SIG-M5 treated with dmso at 0.1 percent for 504 hours (cell line): ENCODE measurements around the gene CACNA1D.

Experiments used
- DNase-seq: peaks from one replicate; lab custom pipeline; 2025; ENCODE audit not compliant: unreplicated experiment; lab: John Stamatoyannopoulos, UW

The CACNA1D gene

DNA sequence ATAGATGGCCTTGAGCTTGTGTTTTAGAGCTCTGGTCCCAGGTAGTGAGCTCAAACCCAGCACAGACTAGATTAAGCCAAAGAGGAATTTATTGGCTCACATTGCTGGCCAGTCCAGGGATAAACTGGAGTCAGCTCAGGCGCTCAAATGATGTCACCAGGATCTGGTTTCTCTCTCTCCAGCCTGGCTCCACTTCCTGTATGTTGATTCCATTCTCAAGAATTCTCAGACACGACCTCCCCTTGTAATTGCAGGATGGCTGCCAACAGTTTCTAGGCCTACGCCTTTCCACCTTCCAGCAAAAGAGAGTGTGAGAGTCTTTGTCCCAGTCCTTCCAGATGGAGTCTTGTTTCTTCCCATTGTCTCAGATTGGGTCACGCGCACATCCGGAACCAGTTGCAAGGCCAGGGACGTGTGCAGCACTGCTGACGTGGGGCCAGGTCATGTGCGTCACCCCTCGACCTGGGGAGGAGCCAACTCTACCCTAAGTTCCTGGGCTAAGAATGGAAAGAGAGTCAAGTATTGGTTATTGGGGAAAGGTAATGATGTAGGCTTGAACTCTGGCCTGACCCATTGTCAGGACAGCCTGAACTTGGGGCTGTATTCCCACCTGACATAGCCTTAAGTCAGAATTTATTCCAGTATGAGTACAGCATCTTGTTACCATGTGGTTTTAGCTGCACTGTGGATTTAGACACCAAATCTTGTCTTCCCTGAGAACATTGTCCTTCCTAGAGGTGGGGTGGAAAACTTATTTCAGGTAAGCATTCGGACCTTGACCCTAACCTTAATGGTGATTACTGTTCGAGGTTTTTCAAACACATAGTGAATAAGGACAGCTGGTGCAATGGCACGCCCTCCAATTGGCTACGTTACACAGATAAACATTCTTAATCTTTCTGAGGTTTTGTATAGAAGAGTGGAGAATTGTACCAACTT lies 31.6 kb downstream of the CACNA1D start:
- DNase-seq = no peak

DNA sequence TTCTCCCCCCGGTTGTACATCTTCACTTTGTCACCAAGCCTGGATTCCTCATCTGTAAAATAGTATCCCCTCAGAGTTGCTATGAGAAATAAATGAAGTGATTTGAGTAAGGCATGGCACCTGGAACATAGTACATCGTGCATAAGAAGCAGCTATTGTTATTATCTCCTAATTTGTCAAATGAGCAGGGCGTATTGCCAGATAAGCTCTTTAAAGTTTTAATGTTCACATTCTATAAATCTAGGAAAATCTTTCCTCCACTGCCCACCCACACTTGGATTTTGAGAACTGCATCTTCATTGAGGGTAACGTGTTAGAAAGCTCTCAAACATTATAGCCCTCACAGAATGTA lies 32.3 kb downstream of the CACNA1D start:
- DNase-seq = no peak

DNA sequence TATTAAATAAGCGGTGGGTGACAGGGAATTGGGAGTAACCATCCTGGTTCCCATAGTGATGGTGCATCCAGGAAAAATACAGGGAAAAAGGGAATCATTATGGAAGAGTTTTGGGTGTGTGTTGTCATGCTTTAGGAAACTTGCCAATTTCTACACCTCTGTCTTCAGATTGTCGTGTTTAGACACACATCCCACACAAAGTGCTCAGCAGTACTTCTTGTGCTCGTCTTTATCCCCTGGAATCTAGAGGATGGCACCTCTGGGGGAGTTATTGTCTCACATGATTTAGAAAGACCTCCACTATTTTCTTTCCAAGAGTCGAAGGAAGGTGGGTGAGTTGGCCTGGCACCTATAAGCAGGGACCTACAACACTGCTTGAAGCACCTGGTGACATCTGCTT lies 35.8 kb downstream of the CACNA1D start:
- no peak for DNase-seq

DNA sequence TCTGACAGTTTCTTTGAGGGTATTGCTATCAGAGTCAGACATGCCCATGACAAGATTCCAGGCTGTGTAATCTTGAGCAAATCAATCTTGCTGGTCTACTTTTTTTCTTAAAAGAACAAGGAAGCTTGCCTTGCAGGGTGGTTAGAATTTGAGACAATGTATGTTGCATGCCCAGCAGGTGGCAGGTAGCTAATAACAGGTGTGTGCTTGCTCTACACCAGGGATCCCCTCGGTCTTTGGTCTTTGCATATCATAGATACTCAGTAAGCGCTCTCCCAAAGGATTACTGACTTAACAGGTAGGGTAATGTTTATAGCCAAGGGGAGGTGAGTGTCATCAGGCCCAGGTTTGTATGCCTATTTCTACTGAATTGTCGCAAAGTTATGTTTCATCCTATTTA lies 37.3 kb downstream of the CACNA1D start:
- no peak for DNase-seq

DNA sequence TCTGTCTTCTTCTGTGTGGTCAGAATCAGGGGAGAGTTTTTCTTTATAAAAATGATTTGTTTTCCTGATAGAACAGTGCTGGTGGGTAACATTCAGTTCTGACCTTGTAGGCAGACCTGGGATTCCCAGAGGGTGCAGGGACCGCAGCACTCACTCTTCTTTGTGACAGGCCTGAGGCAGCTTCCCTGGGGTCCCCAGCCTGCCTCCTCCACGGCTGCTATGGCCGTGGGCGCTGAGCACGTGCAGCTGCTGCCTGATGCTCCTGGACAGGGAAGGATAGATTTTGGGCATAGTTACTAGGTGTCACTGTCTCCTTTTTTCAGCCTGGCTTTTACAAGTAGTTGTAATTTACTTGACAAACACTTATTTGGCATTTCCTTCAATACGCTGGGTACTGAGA lies 39.1 kb downstream of the CACNA1D start:
- no peak for DNase-seq

DNA sequence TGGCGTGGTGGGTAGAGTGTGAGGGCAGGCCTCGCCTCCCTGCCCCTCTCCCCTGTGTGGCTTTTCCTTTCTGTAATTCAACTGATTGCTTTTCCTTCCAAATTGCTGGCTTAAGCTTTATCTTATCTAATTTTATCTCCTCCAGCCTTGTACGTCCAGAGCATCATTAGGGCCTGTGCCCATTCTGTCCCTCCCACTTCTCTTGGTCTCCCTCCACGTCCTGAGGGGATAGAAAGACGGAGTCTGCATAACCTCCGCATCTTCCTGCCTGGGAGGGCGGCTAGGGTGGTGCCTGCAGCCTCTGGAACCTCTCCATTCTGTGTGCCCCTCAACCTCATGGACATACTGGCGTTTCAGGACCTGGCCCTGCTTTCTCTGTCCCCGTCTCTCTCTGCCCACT lies 39.8 kb downstream of the CACNA1D start:
- no peak for DNase-seq

DNA sequence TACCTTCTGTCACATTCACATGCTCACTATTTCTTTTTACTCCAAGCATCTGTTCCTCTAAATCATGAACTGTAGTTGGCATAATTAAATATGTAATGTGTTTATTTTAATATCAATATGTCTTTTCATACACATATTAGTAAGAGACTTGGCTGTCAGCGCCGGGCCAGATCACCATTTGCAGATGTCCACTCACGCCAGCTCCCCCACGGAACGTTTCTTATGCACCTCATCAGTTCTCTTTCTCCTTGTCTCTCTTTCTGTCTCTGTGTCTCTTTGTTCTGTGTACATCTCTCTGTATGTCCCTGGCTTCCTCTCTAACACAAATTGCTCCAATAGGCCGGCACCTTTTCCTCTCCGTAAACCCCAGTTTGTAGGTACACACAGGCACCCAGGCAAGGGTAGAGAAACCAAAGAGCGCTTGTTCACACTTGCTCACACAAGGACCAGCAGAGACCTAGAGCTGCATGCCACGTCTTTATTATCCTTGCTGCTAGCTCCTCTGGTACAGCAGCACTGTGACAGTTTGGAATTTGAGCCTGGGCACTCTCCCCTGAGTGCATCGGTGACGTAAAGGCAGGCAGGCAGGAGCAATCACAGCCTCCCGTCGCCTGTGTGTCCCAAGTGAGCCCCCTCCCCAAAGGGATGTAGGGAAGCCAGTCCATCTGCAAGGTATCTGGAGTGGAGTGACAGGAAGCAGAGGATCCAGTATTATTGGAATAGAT lies 40.4 kb downstream of the CACNA1D start:
- no peak for DNase-seq

DNA sequence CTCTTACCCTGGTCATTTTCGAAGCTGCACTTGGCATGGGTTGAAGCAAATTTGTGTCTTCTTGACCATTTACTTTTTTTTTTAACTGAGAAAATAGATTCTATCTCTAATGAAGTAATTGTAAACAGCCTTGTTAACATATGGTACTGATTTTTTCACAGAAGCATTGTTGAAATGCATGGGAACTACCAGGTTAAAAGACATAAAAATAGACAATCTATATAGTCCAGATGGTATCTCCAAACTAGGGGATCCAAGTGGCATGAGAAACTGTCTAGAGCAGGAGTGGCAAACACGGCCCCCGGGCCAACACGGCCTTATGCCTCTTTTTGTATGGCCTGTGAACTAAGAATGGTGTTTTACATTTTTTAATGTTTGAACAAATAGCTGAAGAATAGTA lies 41.9 kb downstream of the CACNA1D start:
- no peak for DNase-seq

DNA sequence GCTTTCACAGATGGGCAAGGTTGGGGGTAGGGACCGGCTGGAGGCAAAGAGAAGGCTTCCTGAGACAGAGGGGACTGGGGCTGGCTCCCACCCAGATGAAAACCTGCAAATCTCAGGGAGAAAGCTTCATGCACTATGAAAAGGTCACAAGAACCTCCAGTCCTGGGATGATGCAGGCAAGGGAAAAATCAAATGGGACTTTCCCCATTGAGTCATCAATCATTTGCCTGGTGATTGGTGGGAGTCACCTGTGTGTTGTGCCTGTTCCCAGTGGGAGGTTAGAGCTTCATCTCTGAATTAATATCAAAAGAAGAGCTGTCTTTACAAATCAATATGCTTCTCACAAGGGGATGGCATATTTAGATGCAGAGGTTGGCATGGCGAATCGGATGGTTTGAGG lies 49.9 kb downstream of the CACNA1D start:
- DNase-seq = no peak

DNA sequence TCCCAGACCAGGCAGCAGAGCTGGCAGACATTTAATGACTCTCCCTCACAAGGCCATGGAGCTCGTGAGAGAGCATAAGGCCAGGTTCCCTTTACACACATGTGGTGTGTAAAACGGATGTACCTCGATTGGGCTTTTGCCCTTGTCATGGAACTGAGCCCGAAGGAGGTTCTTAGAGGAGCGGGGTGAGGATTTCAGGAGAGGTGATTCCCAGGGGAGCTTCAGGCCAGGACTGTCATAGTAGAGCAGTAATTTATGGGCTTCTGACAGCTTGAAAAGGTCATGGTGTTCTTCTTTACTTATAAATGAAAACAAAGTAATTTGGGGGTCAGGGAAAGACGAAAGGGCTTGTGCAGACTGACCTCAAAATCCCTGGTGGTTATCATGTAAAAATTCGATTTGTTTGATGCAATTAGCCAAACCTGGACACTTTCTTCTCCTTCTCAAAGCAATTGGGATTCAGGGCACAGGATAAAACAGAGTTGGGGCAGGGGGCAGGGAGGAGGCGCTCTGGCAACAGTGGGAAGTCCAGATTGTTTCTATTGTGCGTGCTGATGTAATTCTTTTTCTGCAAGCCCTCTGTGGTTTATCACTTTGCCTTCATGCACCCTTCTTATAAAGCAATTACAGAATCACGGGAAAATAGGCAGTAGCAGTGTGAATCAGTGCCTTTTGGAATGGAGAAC lies 51.0 kb downstream of the CACNA1D start:
- DNase-seq = no peak

DNA sequence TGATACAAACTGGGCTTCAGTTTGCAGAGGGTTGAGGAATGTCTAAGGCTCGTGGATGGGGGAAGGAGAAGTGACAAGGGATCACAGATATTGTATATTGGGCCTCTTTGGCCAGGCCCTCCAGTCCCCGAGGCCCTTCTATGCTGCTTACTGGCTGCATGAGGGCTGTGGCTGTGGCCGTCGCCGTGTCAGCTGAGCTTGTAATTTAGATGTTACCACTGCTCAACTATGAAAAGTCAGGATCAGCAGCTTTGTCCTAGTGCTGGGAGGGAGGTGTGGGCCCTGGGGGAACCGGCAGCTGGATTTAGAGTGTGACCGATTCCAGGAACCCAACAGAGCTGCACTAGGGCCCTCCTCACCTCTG lies 51.6 kb downstream of the CACNA1D start:
- DNase-seq = no peak

DNA sequence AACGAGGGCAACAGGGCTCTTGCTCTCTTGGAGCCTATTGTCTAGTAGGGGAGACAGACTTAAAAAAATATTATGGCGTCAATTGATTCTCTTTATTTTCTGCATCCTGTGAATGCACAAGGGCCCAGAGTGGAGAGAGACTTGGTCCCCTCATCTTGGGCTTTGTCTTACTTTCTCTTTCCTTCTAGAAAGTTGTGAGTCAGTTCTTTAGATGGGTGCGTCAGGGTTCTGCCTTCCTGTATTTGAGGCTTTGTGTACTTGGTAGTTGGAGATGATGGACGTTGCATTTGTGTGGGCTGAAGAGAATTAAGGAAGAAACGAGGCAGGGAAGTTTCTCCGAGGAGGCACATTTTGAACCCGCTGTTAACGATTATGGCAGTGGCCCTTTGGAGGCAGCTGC lies 52.9 kb downstream of the CACNA1D start:
- DNase-seq = no peak

DNA sequence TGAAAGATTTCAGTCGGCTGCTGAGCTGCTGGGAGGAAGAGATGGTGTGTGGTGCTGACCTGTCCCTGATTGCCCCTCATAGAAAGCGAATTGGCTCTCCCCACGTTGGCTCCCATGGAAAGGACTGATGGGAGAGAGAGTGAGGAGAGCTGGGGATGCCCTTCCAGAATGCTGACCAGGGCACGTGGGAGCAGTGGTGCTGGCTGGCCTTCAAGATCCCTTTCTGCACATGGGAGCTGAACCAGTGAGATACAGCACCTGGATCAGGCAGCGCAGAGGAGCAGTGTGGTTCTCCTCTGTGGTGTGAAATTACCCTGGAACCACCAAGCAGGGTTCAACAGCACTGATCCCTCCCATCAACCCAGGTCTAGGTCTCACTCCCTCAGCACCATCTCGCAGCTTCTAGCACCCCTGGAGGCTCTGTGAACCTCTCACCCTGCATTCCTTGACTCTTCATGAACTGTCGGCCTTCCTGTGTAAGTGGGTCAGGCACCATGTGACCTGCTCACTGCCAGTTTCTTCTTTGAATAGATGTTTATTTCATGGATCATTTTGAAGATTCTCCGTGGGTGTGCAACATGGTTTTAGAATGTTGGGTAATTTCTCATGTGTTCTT lies 55.7 kb downstream of the CACNA1D start:
- DNase-seq = no peak

DNA sequence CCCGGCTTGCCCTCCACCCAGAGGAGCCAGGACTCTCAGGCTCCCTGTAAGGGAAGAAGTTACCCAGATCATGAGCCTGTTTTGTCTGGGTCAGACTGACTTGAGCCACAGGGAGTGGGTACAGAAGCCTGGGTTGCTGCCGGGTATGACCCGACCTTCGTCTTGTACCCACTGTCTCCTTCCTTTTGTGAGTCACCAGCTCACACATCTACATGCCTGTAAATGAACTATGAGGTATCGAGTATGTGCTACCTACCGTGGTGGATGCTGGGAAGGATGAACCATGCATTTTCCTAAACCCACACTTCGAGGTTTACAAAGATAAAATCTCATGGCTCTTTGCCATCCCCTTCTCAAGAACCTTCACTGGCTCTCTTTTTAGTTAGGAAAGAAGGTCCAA lies 56.9 kb downstream of the CACNA1D start:
- DNase-seq = no peak

DNA sequence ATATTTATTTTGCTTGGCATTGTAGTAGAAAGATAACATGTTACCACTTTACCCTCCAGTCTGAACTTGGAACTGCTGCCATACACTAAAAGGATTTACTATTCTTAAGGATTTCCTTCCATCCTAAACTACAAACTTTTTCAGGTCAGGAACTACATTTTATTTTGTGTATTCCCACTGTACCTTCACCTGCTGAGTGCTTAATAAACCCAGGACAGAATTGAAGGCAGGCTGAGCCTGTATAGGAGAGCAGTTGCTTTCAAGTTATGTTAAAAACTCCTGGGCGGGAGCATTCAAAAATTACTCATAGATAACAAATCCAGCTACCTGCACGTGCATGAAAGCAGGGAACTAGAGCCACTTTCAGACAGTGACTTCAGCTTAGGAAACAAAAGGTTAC lies 58.3 kb downstream of the CACNA1D start:
- no peak for DNase-seq

DNA sequence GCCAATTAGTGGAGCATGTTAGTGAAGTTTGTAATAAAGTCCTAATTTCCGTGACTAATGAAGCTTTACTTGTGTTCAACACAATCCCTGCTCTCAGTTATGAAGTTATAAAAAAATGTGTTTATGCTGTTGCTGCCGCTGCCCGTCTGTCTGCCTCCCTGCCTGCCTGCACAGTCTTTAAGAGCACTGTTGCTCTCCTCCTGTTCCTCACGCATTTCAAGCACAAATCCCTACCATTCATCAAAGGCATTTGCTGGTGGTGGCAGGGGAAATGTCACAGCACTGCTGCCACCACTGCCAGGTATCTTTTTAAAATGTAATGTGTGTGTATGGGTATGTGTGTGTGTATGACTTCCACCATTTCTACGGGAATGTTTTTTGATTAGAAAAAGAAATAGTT lies 58.8 kb downstream of the CACNA1D start:
- DNase-seq = no peak

DNA sequence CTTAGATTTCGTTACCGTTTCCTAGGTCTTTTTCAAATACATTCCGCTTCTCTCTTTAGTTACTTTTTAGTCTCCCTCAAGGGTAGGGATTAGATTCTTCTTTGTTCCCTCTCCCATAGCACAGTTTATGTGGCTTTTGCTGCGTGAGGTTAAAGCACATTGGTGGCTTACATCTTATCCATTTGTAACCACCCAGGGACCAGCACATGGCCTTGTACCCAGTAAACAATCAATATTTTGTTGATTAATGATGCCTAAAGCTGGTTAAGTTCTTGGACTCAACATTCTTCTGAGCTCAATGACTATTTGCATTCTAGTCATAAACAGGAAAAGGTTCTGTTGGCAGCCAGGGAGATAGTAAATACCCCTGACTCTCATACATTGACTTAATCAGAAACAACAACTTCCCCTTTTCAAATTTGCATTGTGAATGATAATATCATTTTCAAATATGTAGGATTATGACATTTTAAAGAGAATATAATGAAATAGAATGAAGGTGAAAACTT lies 60.2 kb downstream of the CACNA1D start:
- DNase-seq = no peak

DNA sequence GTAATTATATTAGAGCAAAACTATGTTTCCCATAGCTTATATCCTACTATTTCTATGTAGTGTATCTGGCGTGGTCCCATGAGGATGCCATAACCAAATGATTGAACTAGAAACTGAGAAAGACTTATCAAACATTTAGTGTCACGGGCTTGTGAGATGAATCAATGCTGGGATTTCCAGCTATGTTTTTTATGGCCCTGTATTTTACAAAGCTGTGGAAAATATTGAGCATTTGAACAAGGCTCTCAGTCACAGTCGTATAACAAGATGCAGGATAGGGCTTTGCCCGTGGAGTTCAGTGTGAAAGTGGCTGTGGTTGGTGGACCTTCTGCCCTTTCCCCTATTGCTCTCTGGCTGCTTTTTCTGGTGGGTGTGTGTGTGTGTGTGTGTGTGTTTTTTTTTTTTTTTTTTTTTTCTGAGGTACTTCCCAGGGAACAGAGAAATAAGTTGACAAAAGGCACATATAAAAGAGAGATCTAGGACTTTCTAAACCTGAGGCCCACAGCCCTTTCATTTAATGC lies 60.7 kb downstream of the CACNA1D start:
- DNase-seq = no peak

DNA sequence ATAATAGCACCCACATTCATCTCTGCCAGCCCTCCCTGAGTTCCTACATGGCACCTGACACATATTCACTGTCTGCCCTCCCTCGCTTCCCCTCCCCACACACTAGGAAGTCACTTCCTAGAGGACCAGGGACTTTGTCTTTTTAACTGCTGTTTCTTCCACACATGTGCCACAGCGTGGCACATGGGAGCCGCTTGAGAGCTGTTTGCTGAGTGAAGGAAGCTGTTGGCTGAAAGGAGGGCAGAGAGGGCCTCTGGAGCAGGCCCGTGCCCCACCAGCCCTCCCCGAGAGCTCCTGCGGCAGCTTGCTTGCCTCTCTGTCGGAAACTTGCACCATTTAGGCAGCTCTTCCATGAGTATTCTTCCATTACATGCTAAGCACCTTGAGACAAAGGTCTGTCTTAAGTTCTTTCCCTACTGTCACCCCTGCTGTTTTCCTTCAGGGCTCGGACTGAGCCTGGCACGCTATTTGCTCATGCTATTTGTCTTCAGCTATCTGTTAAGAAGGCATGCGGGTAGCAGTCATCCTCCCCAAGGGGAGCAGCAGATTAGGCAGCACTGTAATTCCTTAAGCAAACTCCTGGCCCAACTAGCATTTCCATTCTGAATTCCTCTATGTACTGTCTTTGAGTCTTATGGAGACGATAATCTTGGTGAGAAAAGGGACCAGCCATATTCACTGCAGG lies 72.2 kb downstream of the CACNA1D start:
- no peak for DNase-seq

DNA sequence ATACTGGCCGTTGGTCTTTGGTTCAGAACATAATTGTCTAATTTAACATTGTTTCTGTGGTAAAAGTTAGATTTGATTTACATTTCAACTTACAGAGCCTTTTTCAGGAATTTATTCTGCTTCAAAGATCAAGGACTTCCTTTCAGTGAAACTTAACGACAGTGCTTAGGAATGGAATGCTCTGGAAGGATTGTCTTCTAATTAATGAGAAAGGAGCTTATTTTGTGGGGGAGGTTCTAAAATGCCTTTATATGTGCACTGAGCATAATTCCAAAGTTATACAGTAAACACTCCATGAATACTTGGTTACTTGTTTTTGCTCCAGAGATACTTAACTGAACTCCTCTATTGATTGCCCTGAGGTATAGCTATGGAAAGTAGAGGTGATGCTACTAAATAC lies 75.7 kb downstream of the CACNA1D start:
- no peak for DNase-seq

DNA sequence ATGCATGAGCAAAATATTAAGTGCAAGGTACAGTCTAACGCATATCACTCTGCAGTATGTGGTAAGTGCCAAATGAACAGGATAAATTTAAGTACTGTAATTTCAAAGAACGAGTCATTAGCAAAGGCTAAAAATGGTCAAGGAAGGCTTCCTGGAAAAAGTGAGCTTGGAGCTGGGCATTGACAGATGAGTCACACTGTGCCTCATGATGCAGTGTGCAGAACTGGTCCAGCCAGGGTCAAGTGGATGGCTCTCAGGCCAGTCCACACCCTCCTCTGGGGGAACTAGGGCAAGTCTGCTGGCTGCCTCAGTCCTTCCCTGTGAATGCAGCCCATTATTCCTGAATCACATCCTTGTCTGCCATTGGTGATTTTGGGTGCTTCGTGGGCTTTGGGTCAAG lies 76.3 kb downstream of the CACNA1D start:
- peak; percentile 20 for DNase-seq
